HPDE6-E6E7 (cell line): Measurements from ENCODE around the gene HNMT.
"Not testable (repeated sequence)": the region's sequence is repeated elsewhere in the genome, so short reads cannot be mapped to it uniquely, and the experiment has no call there.

ENCODE experiments used
- DNase-seq: peaks from one replicate; pipeline ENCODE4 v3.0.0; 2011; ENCODE audit warnings: missing footprints; ENCODE audit errors: extremely low spot score

HNMT gene

DNA sequence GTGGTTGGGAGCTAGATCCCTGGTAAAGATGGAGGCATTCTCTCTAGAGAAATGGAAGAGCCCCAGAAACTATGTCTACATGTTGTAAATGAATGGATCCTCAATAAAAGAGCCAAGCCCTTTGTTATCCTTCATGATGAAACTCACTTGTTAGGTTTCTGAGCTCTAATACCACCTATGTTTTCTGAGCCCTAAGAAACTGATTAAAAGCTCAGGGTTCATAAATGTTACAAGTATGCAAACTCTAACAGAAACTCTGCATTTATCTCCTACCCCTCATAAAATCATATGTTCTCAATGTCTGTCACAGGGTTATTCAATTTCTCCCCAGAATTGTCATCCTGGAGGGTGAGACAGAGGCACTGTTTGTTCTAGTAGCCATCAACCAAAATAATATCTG lies 18.0 kb upstream of the HNMT start:
- DNase-seq = no peak

- no peak for DNase-seq
Measured at GRCh38 chr2:137947032-137947727, 17.1 kb upstream of the HNMT start.

- peak; percentile 44 for DNase-seq
Measured at GRCh38 chr2:137947728-137948336, 16.4 kb upstream of the HNMT start.

DNA sequence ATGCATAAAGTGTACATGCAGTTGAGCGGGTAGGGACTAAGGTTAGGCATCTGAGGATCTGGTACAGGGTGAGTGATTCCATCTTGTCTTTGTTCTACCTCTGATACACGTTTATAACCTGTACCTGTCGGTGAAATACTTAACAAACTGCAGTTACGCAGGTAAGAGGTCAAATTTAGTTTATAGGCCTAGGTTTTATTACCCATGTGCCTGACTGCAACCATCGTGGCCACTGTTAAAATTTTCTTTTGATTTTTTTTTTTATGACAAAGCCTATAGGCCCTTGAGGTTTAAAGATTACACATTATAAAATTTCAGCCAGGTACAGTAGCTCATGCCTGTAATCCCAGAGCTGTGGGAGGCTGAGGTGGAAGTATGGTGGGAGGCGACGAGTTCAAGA lies 15.4 kb upstream of the HNMT start:
- DNase-seq = no peak

- no peak for DNase-seq
Measured at GRCh38 chr2:137950238-137950637, 14.0 kb upstream of the HNMT start.

DNA sequence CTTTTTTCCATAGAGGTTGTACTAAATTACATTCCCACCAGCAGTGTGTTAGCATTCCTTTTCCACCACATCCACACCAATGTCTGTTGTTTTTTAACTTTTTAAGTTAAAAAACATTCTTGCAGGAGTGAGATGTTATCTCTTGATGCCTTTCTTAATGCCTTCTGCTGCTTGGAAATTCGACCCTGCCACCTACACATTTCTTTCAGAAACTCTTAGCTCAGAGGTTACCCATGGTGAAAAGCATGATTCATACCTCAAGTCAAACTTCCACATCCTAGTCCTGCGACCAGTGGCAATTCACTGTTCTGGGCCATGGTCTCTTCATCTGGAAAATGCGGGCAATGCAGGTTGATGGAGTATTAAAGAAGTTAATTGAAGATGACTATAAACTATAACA lies 12.7 kb upstream of the HNMT start:
- DNase-seq = no peak

DNA sequence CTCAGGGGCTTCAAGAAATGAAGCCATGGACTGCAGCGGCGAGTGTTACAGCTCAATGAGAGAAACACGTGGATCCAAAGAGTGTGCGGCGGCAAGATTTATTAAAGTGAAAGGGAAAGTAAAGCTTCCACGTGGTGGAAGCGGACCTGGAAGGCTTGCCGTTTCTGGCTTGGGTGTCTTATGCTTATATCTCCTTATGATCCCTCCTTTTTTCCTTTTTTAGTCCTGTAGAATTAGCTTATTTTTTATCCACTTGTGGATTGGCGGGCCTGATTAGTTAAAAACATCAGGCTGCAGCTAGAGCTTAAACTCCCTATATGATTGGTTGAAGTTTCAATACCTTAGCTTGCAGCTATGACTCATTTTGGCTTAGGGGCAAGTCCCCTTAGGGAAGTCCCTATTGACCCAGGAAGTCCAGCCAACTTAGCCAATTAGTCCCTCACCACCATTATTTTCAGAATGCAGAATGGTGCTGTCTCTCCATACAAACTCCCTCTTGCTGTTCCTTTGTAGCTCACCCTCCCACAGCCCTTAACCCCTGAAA lies 11.6 kb upstream of the HNMT start:
- DNase-seq = no peak

DNA sequence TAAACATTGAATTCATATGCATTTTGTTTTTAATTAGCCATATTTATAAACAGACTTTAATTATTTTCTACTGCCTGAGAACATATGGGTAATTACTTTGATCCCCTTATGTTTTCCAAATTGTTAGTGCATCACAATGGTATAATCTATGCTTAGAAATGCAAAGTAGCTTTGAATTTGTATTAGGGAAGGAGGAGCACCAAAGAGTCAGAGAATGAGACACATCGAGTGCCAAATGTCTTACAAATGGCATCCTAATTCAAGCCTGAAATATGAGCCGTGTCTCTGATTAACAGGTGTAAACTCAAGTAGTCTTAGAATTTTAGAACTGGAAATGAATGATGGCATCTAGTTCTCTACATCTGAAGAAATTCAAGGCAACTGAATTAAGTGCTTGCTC lies 8.7 kb upstream of the HNMT start:
- DNase-seq = no peak

DNA sequence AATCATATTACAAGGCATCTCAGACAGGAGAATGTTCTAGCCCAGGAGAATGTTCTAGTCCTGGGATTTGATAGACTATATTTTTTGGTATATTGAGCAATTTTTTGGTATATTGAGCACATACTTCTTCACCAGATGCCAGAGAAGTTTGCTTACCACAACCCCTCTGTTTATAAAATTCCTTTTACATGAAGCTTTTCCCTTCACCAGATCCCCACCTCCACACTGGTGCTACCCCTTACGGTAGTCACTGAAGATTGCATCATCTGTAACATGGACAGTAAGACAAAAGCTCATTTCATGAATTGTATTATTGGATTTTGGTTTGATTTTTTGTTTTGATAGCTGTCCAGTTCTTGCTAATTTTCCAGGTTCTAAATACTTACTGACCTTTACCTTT lies 7.2 kb upstream of the HNMT start:
- no peak for DNase-seq

DNA sequence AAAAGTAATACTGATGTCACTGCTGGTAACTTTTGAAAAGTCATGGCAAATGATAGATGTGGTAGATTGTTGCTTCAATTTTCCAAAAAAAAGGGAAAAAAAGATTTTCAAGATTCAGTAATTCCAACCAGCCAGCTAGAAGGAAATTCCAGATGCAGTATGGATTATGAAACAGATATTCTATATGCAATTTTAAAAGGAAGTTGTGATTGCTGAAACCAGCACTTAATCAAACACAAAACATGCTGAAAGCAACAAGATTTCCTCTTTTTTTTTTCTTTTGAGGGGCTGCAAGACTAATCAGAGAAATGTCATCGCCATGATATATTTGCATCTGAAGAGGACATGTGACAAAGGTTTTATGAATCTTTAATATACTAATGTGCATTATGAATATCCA lies 5.1 kb upstream of the HNMT start:
- DNase-seq = no peak

DNA sequence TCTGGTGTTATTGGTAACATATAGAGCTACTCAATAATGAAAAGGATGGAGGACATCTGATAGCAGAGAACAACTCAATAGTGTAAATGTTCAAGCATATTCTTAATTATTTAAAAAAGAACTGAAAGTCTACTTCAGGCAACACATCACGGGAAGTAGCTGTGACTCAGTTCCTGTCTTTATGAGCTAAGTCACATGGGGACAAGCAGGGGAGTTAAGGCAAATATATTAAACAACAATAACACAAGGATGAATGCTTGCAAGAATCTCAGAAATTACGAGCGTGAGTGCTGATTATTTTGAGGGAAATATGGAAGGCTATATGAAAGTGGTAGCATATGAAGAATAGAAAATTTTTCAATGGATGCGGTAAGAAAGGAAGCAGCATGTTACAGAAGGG lies 4.0 kb upstream of the HNMT start:
- DNase-seq = no peak

- DNase-seq = no peak
Measured at GRCh38 chr2:137961602-137962001, 2.7 kb upstream of the HNMT start.

DNA sequence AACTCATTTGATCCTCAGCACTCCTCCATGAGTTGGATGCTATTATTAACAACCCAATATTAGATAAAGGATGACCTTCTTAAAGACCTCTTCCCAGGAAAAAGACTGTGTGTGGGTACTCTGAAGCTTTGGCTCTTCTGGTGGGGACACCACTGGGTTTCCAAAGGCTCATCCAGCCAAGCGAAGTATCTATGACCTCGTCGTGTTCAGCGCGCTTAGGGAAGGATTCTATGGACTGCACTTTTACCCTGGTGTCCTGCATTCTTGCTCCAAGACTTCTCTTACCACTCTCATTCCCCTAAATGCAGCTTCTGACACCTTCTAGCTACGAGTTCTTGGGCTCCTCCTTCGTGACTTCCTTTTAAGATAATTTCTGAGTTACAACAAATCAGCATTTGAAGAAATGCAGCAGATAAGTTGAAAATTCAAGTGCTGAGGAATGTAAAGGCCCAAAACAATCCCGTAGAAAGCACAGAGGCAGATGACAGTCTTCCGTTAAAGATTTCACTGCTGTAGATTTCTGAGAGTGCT lies 673 bp upstream of the HNMT start:
- no peak for DNase-seq

- DNase-seq = no peak
Measured at GRCh38 chr2:137964859-137965459, 686 bp downstream of the HNMT start.

DNA sequence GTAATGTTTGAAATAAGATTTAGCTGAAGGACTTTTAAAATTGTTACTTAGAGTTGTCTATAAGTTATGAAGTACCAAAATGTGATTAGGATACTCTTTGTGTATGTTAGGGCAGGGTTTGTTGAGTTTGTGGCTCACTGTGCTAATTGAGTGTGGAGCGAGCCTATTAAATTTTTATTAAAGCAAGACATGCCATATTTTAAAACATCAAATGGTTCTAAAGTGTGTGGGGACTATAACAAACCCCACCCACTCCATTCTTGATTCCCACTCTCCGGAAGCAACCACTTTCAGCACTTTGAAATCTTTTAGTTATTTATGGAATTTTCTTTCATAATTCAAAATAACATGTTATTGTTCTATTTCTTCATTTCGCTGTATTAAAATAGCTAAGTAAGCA lies 1.8 kb downstream of the HNMT start:
- no peak for DNase-seq

DNA sequence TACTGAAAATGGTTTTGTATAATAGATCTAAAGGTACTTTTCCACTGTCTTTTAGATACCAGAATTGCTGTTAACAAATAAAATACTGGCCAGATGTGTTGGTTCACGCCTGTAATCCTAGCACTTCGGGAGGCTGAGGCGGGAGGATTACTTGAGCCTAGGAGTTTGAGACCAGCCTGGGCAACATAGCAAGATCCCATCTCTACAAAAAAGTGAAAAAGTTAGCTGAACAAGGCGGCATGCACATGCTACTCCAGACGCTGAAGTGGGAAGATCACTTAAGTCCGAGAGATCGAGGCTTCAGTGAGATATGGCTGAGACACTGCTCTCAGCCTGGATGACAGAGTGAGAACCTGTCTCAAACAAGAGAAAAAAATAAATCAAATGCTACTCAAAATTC lies 2.8 kb downstream of the HNMT start:
- DNase-seq = no peak

DNA sequence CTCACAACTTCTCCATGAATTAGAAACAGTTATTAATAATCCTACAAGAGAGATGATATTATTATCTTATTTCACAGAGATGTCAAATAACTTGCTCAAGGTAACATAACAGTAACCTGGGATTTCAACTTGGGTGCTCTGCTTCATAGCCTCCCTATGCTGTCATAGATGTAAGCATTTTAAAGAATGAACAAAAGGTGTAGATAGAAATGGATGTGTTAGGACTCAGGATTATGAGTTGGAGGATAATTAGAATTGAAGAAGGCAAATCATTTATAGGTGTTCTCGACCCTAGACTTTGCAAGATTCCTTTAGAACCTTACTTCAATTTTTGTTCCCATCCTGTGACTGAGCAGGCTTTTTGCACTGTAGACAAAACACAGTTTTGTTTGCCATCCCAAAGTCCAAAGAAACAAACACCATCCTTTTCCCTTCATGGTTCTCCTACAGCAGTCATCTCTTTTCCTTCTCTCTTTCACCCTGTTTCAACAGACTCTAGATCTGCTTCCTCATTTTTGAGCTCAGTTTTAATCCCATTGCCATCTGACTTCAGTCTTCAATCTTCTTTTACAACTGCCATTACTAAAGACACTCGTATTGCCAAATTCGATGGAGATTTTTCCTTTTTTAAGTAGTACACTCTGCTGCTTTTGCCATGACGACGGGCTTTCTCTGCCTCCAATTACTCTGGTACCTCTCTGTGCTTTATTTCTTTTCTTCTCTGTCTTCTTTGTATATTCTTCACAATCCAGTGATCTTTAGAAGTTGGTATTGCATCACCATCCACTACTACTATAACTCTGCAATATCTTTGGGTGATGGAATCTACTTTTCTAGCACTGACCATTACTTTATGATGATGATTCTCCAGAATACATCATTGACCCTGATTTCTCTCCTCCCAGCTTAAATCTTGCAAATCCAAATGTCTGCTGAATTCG lies 4.5 kb downstream of the HNMT start:
- DNase-seq = no peak

DNA sequence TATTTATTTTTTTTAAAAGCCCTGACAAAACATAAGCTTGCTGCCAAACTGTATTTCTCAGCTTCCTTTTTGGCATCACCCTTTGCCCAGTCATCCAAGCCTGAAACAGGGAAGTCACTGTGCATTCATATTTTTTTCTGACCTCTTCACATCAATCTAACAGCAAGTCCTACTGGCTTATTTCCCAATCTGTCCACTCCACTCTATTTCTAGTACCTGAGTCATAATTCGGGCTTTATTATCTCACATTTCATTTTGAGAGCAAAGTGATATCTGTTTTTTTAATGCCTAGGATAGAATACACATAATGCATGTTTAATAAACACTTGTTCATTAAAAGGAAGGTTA lies 5.1 kb downstream of the HNMT start:
- DNase-seq = peak; percentile 31

GRCh38 chr2:137969876-137970275 lies 5.6 kb downstream of the HNMT start:
- no peak for DNase-seq

DNA sequence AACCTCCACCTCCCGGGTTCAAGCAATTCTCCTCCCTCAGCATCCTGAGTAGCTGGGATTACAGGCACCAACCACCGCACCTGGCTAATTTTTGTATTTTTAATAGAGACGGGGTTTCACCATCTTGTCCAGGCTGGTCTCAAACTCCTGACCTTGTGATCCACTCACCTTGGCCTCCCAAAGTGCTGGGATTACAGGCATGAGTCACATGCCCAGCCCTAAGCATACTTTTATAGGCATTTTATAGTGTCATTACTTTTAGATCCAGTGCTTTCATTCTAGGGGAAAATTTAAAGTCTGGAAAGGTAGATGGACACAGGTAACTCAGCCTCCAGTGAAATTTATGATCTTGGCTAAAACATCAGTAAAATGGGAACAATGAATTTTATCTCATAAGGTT lies 7.0 kb downstream of the HNMT start:
- not testable (repeated sequence) for DNase-seq

GRCh38 chr2:137973280-137973679 lies 9.0 kb downstream of the HNMT start:
- DNase-seq = no peak
